ENCODE measurements around the gene COX4I2.
"Not testable (repeated sequence)": the region's sequence is repeated elsewhere in the genome, so short reads cannot be mapped to it uniquely, and the experiment has no call there.

The COX4I2 gene

GRCh38 chr20:31620246-31620645 lies 17.5 kb upstream of the COX4I2 start:
- Histone ChIP-seq H3K4me3 (ENCODE audit: severe bottlenecking) (no peak overlapping the region), H3K36me3 (ENCODE audit: low read depth) (no peaks in the 10 kb centered on the region), H3K9me3 (ENCODE audit: severe bottlenecking) (no peaks in the 10 kb centered on the region), H3K27me3 (ENCODE audit: insufficient read depth, poor library complexity, severe bottlenecking) (no peaks in the 10 kb centered on the region), H3K4me1 (ENCODE audit: insufficient read depth, poor library complexity, severe bottlenecking) (no peaks in the 10 kb centered on the region), H3K27ac (ENCODE audit: poor library complexity, severe bottlenecking) (no peak overlapping the region)
- ATAC-seq (ENCODE audit: low read depth) (no peak), DNase-seq (ENCODE audit: low spot score) (no peak)
- TF ChIP-seq CTCF (IDR thresholded peaks at IDR 0.05; ENCODE audit: poor library complexity, severe bottlenecking): no peak

- H3K4me1 ChIP-seq (ENCODE audit: insufficient read depth, poor library complexity, severe bottlenecking); H3K27me3 ChIP-seq (ENCODE audit: insufficient read depth, poor library complexity, severe bottlenecking); ATAC-seq (ENCODE audit: low read depth); H3K27ac ChIP-seq (ENCODE audit: poor library complexity, severe bottlenecking); DNase-seq (ENCODE audit: low spot score); H3K4me3 ChIP-seq (ENCODE audit: severe bottlenecking); H3K9me3 ChIP-seq (ENCODE audit: severe bottlenecking); H3K36me3 ChIP-seq (ENCODE audit: low read depth): not testable (repeated sequence)
These were observed 14.6 kb upstream of the COX4I2 start for GRCh38 chr20:31623123-31623505.

GRCh38 chr20:31626534-31626933 lies 11.2 kb upstream of the COX4I2 start:
- ATAC-seq (ENCODE audit: low read depth); H3K36me3 ChIP-seq (ENCODE audit: low read depth); DNase-seq (ENCODE audit: low spot score); H3K4me1 ChIP-seq (ENCODE audit: insufficient read depth, poor library complexity, severe bottlenecking); H3K27me3 ChIP-seq (ENCODE audit: insufficient read depth, poor library complexity, severe bottlenecking); H3K27ac ChIP-seq (ENCODE audit: poor library complexity, severe bottlenecking); H3K4me3 ChIP-seq (ENCODE audit: severe bottlenecking); H3K9me3 ChIP-seq (ENCODE audit: severe bottlenecking): not testable (repeated sequence)

- not testable (repeated sequence) for H3K9me3 ChIP-seq (ENCODE audit: severe bottlenecking); H3K4me1 ChIP-seq (ENCODE audit: insufficient read depth, poor library complexity, severe bottlenecking); DNase-seq (ENCODE audit: low spot score); ATAC-seq (ENCODE audit: low read depth); H3K36me3 ChIP-seq (ENCODE audit: low read depth); H3K27ac ChIP-seq (ENCODE audit: poor library complexity, severe bottlenecking); H3K4me3 ChIP-seq (ENCODE audit: severe bottlenecking); H3K27me3 ChIP-seq (ENCODE audit: insufficient read depth, poor library complexity, severe bottlenecking)
These were observed 9.7 kb upstream of the COX4I2 start for GRCh38 chr20:31628057-31628456.

- no peaks in the 10 kb centered on the region for H3K9me3 ChIP-seq (ENCODE audit: severe bottlenecking)
- ATAC-seq (ENCODE audit: low read depth) (peak; percentile 8; the same call in 1 of the 3 replicates), DNase-seq (ENCODE audit: low spot score) (no peak)
- no peaks in the 10 kb centered on the region for H3K36me3 ChIP-seq (ENCODE audit: low read depth)
- TF ChIP-seq CTCF (IDR thresholded peaks at IDR 0.05; ENCODE audit: poor library complexity, severe bottlenecking): no peak
- H3K27ac ChIP-seq (ENCODE audit: poor library complexity, severe bottlenecking): no peak overlapping the region
- no peak overlapping the region for H3K4me3 ChIP-seq (ENCODE audit: severe bottlenecking)
- H3K4me1 ChIP-seq (ENCODE audit: insufficient read depth, poor library complexity, severe bottlenecking): no peaks in the 10 kb centered on the region
- H3K27me3 ChIP-seq (ENCODE audit: insufficient read depth, poor library complexity, severe bottlenecking): no peaks in the 10 kb centered on the region
These were observed 7.4 kb upstream of the COX4I2 start for GRCh38 chr20:31630187-31630790.

- Histone ChIP-seq H3K4me1 (ENCODE audit: insufficient read depth, poor library complexity, severe bottlenecking) (no peaks in the 10 kb centered on the region), H3K9me3 (ENCODE audit: severe bottlenecking) (no peaks in the 10 kb centered on the region), H3K36me3 (ENCODE audit: low read depth) (no peaks in the 10 kb centered on the region), H3K27me3 (ENCODE audit: insufficient read depth, poor library complexity, severe bottlenecking) (no peaks in the 10 kb centered on the region), H3K27ac (ENCODE audit: poor library complexity, severe bottlenecking) (no peak overlapping the region), H3K4me3 (ENCODE audit: severe bottlenecking) (no peak overlapping the region)
- ATAC-seq (ENCODE audit: low read depth) (no peak), DNase-seq (ENCODE audit: low spot score) (peak; percentile 86)
- no peak for TF ChIP-seq CTCF (IDR thresholded peaks at IDR 0.05; ENCODE audit: poor library complexity, severe bottlenecking)
These were observed 5.0 kb upstream of the COX4I2 start for GRCh38 chr20:31632548-31633338.

Data from RWPE2 (cell line).